ENCODE data around the gene TSKS. TPM values are rescaled to one million over a fixed set of nuclear protein-coding genes. Genes with fewer than 3 reads are reported as not detected.

TSKS gene
- total RNA-seq (2013) = 1.9 TPM
- polyA plus RNA-seq = under 1 TPM; 0.37 to 0.81 (median 0.51) TPM
- 0.83 and 1.0 TPM in 2 replicates for polyA minus RNA-seq
- total RNA-seq = 0.06 to 1.8 (median 0.56) reads per million in 11 experiments

- WGBS (ENCODE audit: insufficient coverage) = 97% methylated on average over 3 of the region's 6 CpGs
- Histone ChIP-seq H3K27ac (ENCODE audit: low read depth in 1 of 2, low read length in 2 of 2) (peak within 1 kb of the TSS in 1 of 2 donors; percentile 78), H2AFZ (ENCODE audit: insufficient read depth, low read depth, low read length, poor library complexity, severe bottlenecking) (peak within 1 kb of the TSS; percentile 29), H3K4me3 (replicated peaks in 1 of 3; ENCODE audit: low read depth in 2 of 3, low read length in 3 of 3) (no peak within 1 kb of the TSS), H3K36me3 (replicated peaks in 1 of 2; ENCODE audit: control insufficient read depth in 1 of 2, insufficient read depth in 2 of 2, low read length in 2 of 2) (no peaks in the 10 kb centered on the region), H3K9me3 (replicated peaks in 1 of 2; ENCODE audit: control insufficient read depth in 1 of 2, insufficient read depth in 1 of 2, low read length in 2 of 2) (no peaks in the 10 kb centered on the region), H3K27me3 (ENCODE audit: control insufficient read depth in 2 of 2, insufficient read depth in 2 of 2, low read length in 2 of 2) (no peaks in the 10 kb centered on the region), H3K4me1 (ENCODE audit: control insufficient read depth in 1 of 2, insufficient read depth in 2 of 2, low read length in 2 of 2) (peaks cover 22 to 29% of the 10 kb centered on the region in 2 donors), H3K9ac (ENCODE audit: insufficient read depth, low read length, poor library complexity, severe bottlenecking) (peak within 1 kb of the TSS; percentile 32), H3K4me2 (replicated peaks; ENCODE audit: extremely low read depth, low read length, poor library complexity, severe bottlenecking) (no peak within 1 kb of the TSS), H3K79me2 (ENCODE audit: insufficient read depth, low read length) (peaks cover 14% of the 10 kb centered on the region), H4K20me1 (ENCODE audit: insufficient read depth, low read length) (peaks cover 10% of the 10 kb centered on the region)
- Mint-ChIP-seq H3K9me3 (peaks cover 0 to 3% (median 0%) of the 10 kb centered on the region in 7 donors), H3K27me3 (ENCODE audit: low read depth in 3 of 3) (peaks cover 0 to 5% (median 3%) of the 10 kb centered on the region in 3 donors), H3K36me3 (peaks cover 0 to 5% of the 10 kb centered on the region in 2 donors), H3K4me1 (peaks cover 32% of the 10 kb centered on the region), H3K27ac (peak within 1 kb of the TSS in 6 of 7 donors; percentile 3 to 83 (median 60)), H3K4me3 (peak within 1 kb of the TSS; percentile 37 to 59)
- TF ChIP-seq CTCF (IDR thresholded peaks at IDR 0.05) = no peak
- DNase-seq = no peak
- intact Hi-C loops (cut with micrococcal nuclease) = no loop called here
These were observed at the start of gene TSKS for GRCh38 chr19:49763230-49763629. Gene TSKS, minus strand, starts transcription at chr19:49763306. Its CDS starts 59 bp downstream, at chr19:49763247.

- peak overlapping the region; percentile 83 for H3K4me2 ChIP-seq (replicated peaks; ENCODE audit: extremely low read depth, low read length, poor library complexity, severe bottlenecking)
- Mint-ChIP-seq H3K9me3 (no peaks in the 10 kb centered on the region), H3K36me3 (peaks cover 0 to 2% of the 10 kb centered on the region in 2 donors), H3K27me3 (ENCODE audit: low read depth in 3 of 3) (peaks cover 0 to 6% (median 4%) of the 10 kb centered on the region in 3 donors), H3K27ac (peak overlapping the region; percentile 10 to 98 (median 98)), H3K4me3 (peak overlapping the region; percentile 88 to 95), H3K4me1 (peaks cover 38% of the 10 kb centered on the region)
- no peaks in the 10 kb centered on the region for H3K36me3 ChIP-seq (replicated peaks in 1 of 2; ENCODE audit: control insufficient read depth in 1 of 2, insufficient read depth in 2 of 2, low read length in 2 of 2)
- peaks cover 11% of the 10 kb centered on the region for H4K20me1 ChIP-seq (ENCODE audit: insufficient read depth, low read length)
- no peaks in the 10 kb centered on the region for H3K9me3 ChIP-seq (replicated peaks in 1 of 2; ENCODE audit: control insufficient read depth in 1 of 2, insufficient read depth in 1 of 2, low read length in 2 of 2)
- TF ChIP-seq CTCF (IDR thresholded peaks at IDR 0.05) = no peak
- no peaks in the 10 kb centered on the region for H3K27me3 ChIP-seq (ENCODE audit: control insufficient read depth in 2 of 2, insufficient read depth in 2 of 2, low read length in 2 of 2)
- H3K4me3 ChIP-seq (replicated peaks in 1 of 3; ENCODE audit: low read depth in 2 of 3, low read length in 3 of 3) = peak overlapping the region; percentile 69 to 95 (median 84)
- intact Hi-C loops (cut with micrococcal nuclease) = loop anchor here (2.0 to 5.0 kb wide), 2 partner anchors 55 to 64 kb away; partner anchors contain the start of genes AKT1S1 (in 1 of the 2), PNKP (in 1 of the 2) and TBC1D17 (in 1 of the 2)
- peak overlapping the region; percentile 88 for H2AFZ ChIP-seq (ENCODE audit: insufficient read depth, low read depth, low read length, poor library complexity, severe bottlenecking)
- no peak for DNase-seq
- peak overlapping the region; percentile 58 to 86 for H3K27ac ChIP-seq (ENCODE audit: low read depth in 1 of 2, low read length in 2 of 2)
- peaks cover 38 to 49% of the 10 kb centered on the region in 2 donors for H3K4me1 ChIP-seq (ENCODE audit: control insufficient read depth in 1 of 2, insufficient read depth in 2 of 2, low read length in 2 of 2)
- no peaks in the 10 kb centered on the region for H3K79me2 ChIP-seq (ENCODE audit: insufficient read depth, low read length)
- peak overlapping the region; percentile 59 for H3K9ac ChIP-seq (ENCODE audit: insufficient read depth, low read length, poor library complexity, severe bottlenecking)
- WGBS (ENCODE audit: insufficient coverage) = 45% methylated on average over 10 of the region's 11 CpGs
These were observed 49.4 kb upstream of the TSKS start for GRCh38 chr19:49812452-49812996.
